ENCODE measurements around the gene SMO. TPM values are rescaled to one million over a fixed set of nuclear protein-coding genes. Genes with fewer than 3 reads are reported as not detected.

The SMO gene
- total RNA-seq (2014; rRNA removed; shearing (Covaris generic); ENCODE audit: low replicate concordance): 9.0 and 14.3 TPM in 2 replicates

DNA sequence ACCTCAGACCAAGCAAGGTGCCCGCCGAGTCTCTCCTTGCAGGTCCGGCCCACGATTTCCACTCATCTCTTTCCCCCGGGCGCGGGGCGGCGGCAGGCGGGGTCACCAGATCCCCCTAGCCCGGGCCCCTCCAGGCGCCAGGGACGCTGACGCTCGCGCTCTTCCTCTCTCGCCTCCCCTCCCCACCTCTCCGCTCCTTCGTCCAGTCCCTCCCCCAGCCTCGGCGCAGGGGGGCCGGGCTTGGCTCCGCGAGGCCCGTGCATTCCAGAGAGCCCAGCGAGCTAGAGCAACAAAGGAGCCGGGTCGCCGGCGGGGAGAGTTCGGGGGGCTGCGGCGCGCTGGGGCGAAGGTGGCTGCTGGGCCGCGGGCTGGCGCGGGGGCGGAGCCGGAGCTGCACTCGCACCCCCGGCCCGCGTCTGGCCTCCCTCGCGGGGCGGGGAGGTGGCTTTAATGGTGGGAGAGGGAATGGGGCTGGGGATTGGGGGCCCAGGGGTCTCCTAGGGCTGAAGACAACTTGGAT is at the start of gene SMO:
Gene SMO, plus strand, starts transcription at position 262 of the 520 bp plus-strand sequence. CDS start 519 bp downstream, outside the sequence.
- Histone ChIP-seq H3K4me3 (peak within 1 kb of the TSS; percentile 56), H3K9me3 (no peaks in the 10 kb centered on the region), H3K36me3 (no peaks in the 10 kb centered on the region), H3K27me3 (no peaks in the 10 kb centered on the region)
- peak; percentile 47 for DNase-seq

- Histone ChIP-seq H3K4me3 (no peak overlapping the region), H3K27me3 (peaks cover 6% of the 10 kb centered on the region; the same call in 1 of the 2 replicates), H3K9me3 (no peaks in the 10 kb centered on the region), H3K36me3 (no peaks in the 10 kb centered on the region)
- DNase-seq: no peak
Observed at GRCh38 chr7:129143724-129144094, 44.7 kb upstream of the SMO start.

DNA sequence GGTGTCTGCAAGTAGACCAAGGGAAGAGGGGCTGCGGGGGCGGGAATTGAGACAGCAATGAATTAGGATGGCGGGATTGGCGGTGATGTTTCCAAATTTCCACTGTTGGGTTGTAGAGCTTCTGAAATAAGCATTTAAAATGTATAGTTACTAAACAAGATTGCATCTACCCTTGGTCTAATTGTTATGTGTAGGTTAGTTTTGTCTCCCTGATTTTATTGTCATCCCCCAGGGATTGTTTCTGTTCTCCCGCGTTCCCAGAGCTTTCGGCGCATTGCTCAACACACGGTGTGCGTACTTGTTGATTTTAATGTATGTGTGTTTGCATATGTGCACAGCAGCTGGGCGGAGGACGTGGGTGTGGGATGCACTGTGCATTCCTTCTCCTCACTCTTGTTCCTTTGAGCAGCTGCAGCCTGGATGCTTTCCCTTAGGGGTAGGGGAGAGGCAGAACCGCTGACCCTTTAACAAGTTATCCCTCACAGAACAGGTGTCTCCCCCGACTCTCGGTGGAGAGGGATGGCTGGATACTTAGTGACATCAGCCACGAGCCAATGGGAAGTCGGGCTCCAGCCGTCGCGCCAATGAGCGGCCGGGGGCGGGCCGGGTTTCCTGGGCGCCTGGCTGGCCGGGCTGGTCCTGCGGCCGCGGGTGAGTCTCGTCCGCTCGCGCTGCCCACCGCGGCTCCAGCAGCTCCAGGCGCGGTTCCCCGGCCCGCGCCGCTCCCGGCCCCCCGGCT is 44.2 kb upstream of the SMO start, which contains the start of gene TSPAN33:
Gene TSPAN33, plus strand, starts transcription at position 613 of the 739 bp plus-strand sequence. CDS start 274 bp downstream, outside the sequence.
- H3K9me3 ChIP-seq: no peaks in the 10 kb centered on the region
- H3K4me3 ChIP-seq: peak within 1 kb of the TSS; percentile 45
- peak; percentile 65 for DNase-seq
- H3K36me3 ChIP-seq: no peaks in the 10 kb centered on the region
- peaks cover 6% of the 10 kb centered on the region; the same call in 1 of the 2 replicates for H3K27me3 ChIP-seq

DNA sequence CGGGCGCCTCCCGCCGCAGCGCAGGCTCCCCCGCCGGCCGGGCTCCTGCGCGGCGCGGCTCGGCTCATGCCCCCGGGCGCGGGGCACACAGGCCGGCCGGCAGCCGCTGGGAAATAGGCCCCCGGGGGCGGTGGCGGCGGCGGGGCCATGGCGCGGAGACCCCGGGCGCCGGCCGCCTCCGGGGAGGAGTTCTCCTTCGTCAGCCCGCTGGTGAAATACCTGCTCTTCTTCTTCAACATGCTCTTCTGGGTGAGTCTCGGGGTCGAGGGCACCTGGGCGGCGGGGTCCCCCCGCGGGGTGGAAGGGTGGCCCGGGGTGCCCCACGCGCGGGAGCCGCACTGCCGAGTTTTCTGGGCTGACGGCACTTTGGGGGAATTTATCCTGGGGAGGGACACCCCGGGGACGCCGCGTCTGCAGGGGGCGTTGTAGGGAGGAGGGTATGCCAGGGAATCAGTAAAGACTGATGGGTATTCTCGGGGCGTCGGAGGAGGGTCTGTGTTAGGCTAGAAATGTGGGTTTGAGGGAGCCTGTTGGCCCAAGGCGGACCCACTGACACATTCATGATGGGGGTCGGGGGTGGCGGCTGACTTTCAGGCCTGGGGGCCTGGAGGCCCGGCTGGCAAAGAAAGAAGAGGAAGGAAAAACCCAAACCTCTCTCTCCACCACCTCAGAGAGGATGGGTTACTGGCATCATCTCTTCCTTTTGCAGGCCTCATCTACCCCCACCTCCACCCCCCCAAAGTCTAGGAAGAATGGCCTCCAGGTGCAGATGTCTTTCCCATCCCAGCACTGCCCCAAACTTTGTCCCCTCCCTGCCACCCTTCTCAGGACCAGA is 43.4 kb upstream of the SMO start:
- H3K27me3 ChIP-seq: peaks cover 6% of the 10 kb centered on the region; the same call in 1 of the 2 replicates
- peak overlapping the region; percentile 42 for H3K4me3 ChIP-seq
- no peaks in the 10 kb centered on the region for H3K9me3 ChIP-seq
- no peak for DNase-seq
- no peaks in the 10 kb centered on the region for H3K36me3 ChIP-seq

- no peaks in the 10 kb centered on the region for H3K9me3 ChIP-seq
- peaks cover 6% of the 10 kb centered on the region; the same call in 1 of the 2 replicates for H3K27me3 ChIP-seq
- H3K4me3 ChIP-seq: no peak overlapping the region
- no peaks in the 10 kb centered on the region for H3K36me3 ChIP-seq
- no peak for DNase-seq
Observed at GRCh38 chr7:129146237-129146979, 42.0 kb upstream of the SMO start.

DNA sequence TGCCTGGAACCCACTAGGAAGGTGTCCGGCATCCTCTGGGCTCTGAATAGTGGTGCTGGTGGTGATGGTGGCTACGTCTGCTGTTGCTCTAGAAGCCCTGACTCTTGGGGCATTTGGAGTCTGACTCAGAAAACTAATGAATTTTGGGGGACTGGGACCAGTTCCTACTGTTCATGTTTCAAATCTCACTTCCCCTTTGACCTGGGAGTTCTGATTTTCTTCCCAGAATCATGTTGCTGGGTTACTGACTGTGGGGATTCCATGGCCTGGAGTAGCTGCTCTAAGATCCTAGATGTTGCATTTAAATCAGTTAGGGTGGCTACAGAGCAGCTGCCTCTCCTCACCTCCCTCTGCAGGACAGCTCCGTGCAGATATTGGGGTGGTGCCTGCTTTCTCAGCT is 40.7 kb upstream of the SMO start:
- Histone ChIP-seq H3K27me3 (peaks cover 6% of the 10 kb centered on the region; the same call in 1 of the 2 replicates), H3K36me3 (no peaks in the 10 kb centered on the region), H3K9me3 (no peaks in the 10 kb centered on the region), H3K4me3 (no peak overlapping the region)
- no peak for DNase-seq

GRCh38 chr7:129149511-129149910 is 38.9 kb upstream of the SMO start:
- no peaks in the 10 kb centered on the region for H3K27me3 ChIP-seq
- H3K4me3 ChIP-seq: no peak overlapping the region
- no peak for DNase-seq
- no peaks in the 10 kb centered on the region for H3K9me3 ChIP-seq
- no peaks in the 10 kb centered on the region for H3K36me3 ChIP-seq

- no peaks in the 10 kb centered on the region for H3K27me3 ChIP-seq
- no peak for DNase-seq
- no peaks in the 10 kb centered on the region for H3K9me3 ChIP-seq
- no peak overlapping the region for H3K4me3 ChIP-seq
- no peaks in the 10 kb centered on the region for H3K36me3 ChIP-seq
Observed at GRCh38 chr7:129150199-129150996, 38.0 kb upstream of the SMO start.

DNA sequence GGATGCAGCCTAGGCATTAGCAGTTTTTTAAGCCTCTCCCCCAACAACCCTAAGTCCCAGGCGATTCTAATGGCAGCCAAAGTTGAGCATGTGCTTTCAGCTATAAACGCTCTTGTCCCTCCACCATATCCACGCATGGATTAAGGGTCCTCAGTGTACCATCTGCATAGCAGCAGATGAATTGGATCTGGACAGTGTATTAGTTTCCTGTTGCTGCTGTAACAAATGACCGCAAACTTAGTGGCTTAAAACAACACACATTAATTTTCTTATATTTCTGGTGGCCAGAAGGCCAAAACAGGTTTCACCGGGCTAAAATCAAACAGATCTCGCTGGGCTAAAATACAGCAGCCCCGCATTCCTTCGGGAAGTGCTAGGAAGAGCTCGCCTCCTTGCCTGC is 30.8 kb upstream of the SMO start:
- no peaks in the 10 kb centered on the region for H3K27me3 ChIP-seq
- no peak for DNase-seq
- no peaks in the 10 kb centered on the region for H3K9me3 ChIP-seq
- no peak overlapping the region for H3K4me3 ChIP-seq
- H3K36me3 ChIP-seq: no peaks in the 10 kb centered on the region

DNA sequence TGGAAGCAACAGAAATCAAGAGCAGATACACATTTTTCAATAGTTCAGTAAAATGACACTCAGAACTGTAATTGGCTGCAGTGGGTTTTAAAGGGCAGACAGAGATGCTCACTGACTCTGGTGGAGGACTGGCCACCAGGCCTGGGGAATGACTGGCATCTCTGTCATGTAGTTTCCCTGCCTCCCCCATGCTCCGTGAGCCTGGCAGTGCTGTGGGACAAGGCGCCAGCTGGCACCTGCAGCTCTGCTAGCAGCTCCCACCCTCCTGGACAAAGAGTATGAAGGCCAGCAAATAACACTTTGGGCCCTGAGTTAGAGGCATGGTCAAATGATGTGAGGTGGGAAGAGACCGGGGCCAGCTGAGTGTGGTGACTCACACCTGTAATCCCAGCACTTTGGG is 28.9 kb upstream of the SMO start:
- H3K27me3 ChIP-seq: no peaks in the 10 kb centered on the region
- no peaks in the 10 kb centered on the region for H3K9me3 ChIP-seq
- DNase-seq: no peak
- H3K36me3 ChIP-seq: no peaks in the 10 kb centered on the region
- H3K4me3 ChIP-seq: no peak overlapping the region

GRCh38 chr7:129160161-129160905 is 28.1 kb upstream of the SMO start:
- Histone ChIP-seq H3K4me3 (no peak overlapping the region), H3K36me3 (no peaks in the 10 kb centered on the region), H3K9me3 (no peaks in the 10 kb centered on the region), H3K27me3 (no peaks in the 10 kb centered on the region)
- DNase-seq: no peak

- H3K27me3 ChIP-seq: no peaks in the 10 kb centered on the region
- H3K4me3 ChIP-seq: no peak overlapping the region
- DNase-seq: no peak
- H3K9me3 ChIP-seq: no peaks in the 10 kb centered on the region
- no peaks in the 10 kb centered on the region for H3K36me3 ChIP-seq
Observed at GRCh38 chr7:129161524-129162225, 26.8 kb upstream of the SMO start.

- H3K9me3 ChIP-seq: no peaks in the 10 kb centered on the region
- H3K36me3 ChIP-seq: no peaks in the 10 kb centered on the region
- no peaks in the 10 kb centered on the region for H3K27me3 ChIP-seq
- H3K4me3 ChIP-seq: no peak overlapping the region
- DNase-seq: no peak
Observed at GRCh38 chr7:129162732-129163131, 25.7 kb upstream of the SMO start.

GRCh38 chr7:129163875-129164544 is 24.4 kb upstream of the SMO start:
- H3K27me3 ChIP-seq: no peaks in the 10 kb centered on the region

More at GRCh38 chr7:129163875-129164544, 24.4 kb upstream of the SMO start:
- Histone ChIP-seq H3K9me3 (no peaks in the 10 kb centered on the region), H3K4me3 (no peak overlapping the region), H3K36me3 (no peaks in the 10 kb centered on the region)
- no peak for DNase-seq

Measured in MG63 (cell line).